GM18951 (cell line): ENCODE measurements around the gene GSTA4.
"Not testable (repeated sequence)": the region's sequence is repeated elsewhere in the genome, so short reads cannot be mapped to it uniquely, and the experiment has no call there.

Source experiments
- POLR2A ChIP-seq: IDR thresholded peaks from 4 replicates; pipeline ENCODE4 v1.6.1; 2011; ENCODE audit warnings: mild to moderate bottlenecking; ENCODE audit not compliant: insufficient read length, insufficient read depth; ENCODE audit errors: extremely low read depth
- in situ Hi-C: fragments of 300-500 bp; cut with MboI; formaldehyde crosslinking; loops from one replicate; pipeline ENCODE4 v1.12.0; 2022; ENCODE audit warnings: low sequenced_read_pairs, mixed read lengths, inconsistent platforms; ENCODE audit not compliant: unreplicated experiment

GSTA4 gene

GRCh38 chr6:53027131-53027718, 32.1 kb upstream of the GSTA4 start:
- no peak for TF ChIP-seq POLR2A
- in situ Hi-C loops: no loop called here

- in situ Hi-C loops: no loop called here
- TF ChIP-seq POLR2A: no peak
Observed at GRCh38 chr6:53026526-53026925, 31.4 kb upstream of the GSTA4 start.

- TF ChIP-seq POLR2A: no peak
- in situ Hi-C loops: no loop called here
Observed at GRCh38 chr6:53023323-53023722, 28.2 kb upstream of the GSTA4 start.

GRCh38 chr6:53020005-53020744, 25.1 kb upstream of the GSTA4 start:
- TF ChIP-seq POLR2A: no peak
- in situ Hi-C loops: no loop called here

- TF ChIP-seq POLR2A: no peak
- in situ Hi-C loops: no loop called here
Observed at GRCh38 chr6:53018446-53018845, 23.4 kb upstream of the GSTA4 start.

GRCh38 chr6:53015486-53015885, 20.4 kb upstream of the GSTA4 start:
- TF ChIP-seq POLR2A: no peak
- in situ Hi-C loops: no loop called here

- TF ChIP-seq POLR2A: no peak
- in situ Hi-C loops: no loop called here
Observed at GRCh38 chr6:53014744-53015143, 19.7 kb upstream of the GSTA4 start.

- no peak for TF ChIP-seq POLR2A
- in situ Hi-C loops: no loop called here
Observed at GRCh38 chr6:53014063-53014462, 19.0 kb upstream of the GSTA4 start.

GRCh38 chr6:53011979-53012378, 16.9 kb upstream of the GSTA4 start:
- no peak for TF ChIP-seq POLR2A
- in situ Hi-C loops: no loop called here

GRCh38 chr6:53010504-53010903, 15.4 kb upstream of the GSTA4 start:
- no peak for TF ChIP-seq POLR2A
- in situ Hi-C loops: no loop called here

- TF ChIP-seq POLR2A: no peak
- in situ Hi-C loops: no loop called here
Observed at GRCh38 chr6:53009511-53009910, 14.4 kb upstream of the GSTA4 start.

GRCh38 chr6:53009056-53009455, 14.0 kb upstream of the GSTA4 start:
- in situ Hi-C loops: no loop called here
- TF ChIP-seq POLR2A: no peak

- in situ Hi-C loops: not testable (repeated sequence)
Observed at GRCh38 chr6:53008192-53008687, 13.2 kb upstream of the GSTA4 start.

GRCh38 chr6:53005663-53006250, 10.7 kb upstream of the GSTA4 start:
- no peak for TF ChIP-seq POLR2A
- in situ Hi-C loops: no loop called here

GRCh38 chr6:52999456-52999855, 4.4 kb upstream of the GSTA4 start:
- in situ Hi-C loops: no loop called here
- TF ChIP-seq POLR2A: no peak
